ENCODE measurements around the gene CNN2. TPM values are rescaled to one million over a fixed set of nuclear protein-coding genes. Genes with fewer than 3 reads are reported as not detected.
A peak's percentile ranks its signal among the peaks of the same experiment; 100 is the strongest.
"Not testable (repeated sequence)": the region's sequence is repeated elsewhere in the genome, so short reads cannot be mapped to it uniquely, and the experiment has no call there.

The CNN2 gene
- total and polyA plus RNA-seq, 12 donors, result 33.0 to 117 (median 61.7) TPM

- H3K4me3 ChIP-seq, result peak within 1 kb of the TSS; percentile 54 to 91 (median 78)
- intact Hi-C loops (cut with DNase I), result loop anchor here in 5 of 10 donors (1.0 to 5.0 kb wide), 4 partner anchors 37 to 82 kb away; partner anchors contain the start of genes GPX4 (in 4 of the 5), POLR2E (in 1 of the 5) and WDR18 (in 1 of the 5)
- H3K4me1 ChIP-seq, result peaks cover 41 to 66% (median 58%) of the 10 kb centered on the region in 9 donors
- peak; percentile 88 to 94 (median 92) for ATAC-seq
- peak; percentile 97 for DNase-seq
- H3K27ac ChIP-seq, result peak within 1 kb of the TSS; percentile 86 to 97 (median 92)
- no peaks in the 10 kb centered on the region for H3K9me3 ChIP-seq
- 0% methylated on average over 61 to 68 of the region's 68 CpGs for WGBS, 2 donors
- peaks cover 0 to 9% (median 0%) of the 10 kb centered on the region in 9 donors for H3K36me3 ChIP-seq
- no peaks in the 10 kb centered on the region for H3K27me3 ChIP-seq
- no peak for TF ChIP-seq CTCF (IDR thresholded peaks at IDR 0.05)
Measured at GRCh38 chr19:1020868-1021425, 5.5 kb upstream of the CNN2 start, which contains the start of gene TMEM259. TMEM259 (minus strand) TSS chr19:1021123; CDS start chr19:1020996, 127 bp downstream.

GRCh38 chr19:1023883-1024188, 2.6 kb upstream of the CNN2 start:
- intact Hi-C loops (cut with DNase I), result loop anchor here in 4 of 10 donors (5.0 kb wide), 2 partner anchors 73 to 78 kb away; partner anchors contain the start of genes GPX4 (in 3 of the 4) and POLR2E (in 1 of the 4)
- WGBS, 2 donors, result 76 to 83% methylated on average over 5 of the region's 5 CpGs
- H3K4me1 ChIP-seq, result peaks cover 24 to 64% (median 47%) of the 10 kb centered on the region in 9 donors

GRCh38 chr19:1025080-1025479, 1.3 kb upstream of the CNN2 start:
- intact Hi-C loops (cut with DNase I), result loop anchor here in 1 of 10 donors (5.0 kb wide), 1 partner anchor 77 kb away; the partner anchor contains the start of gene GPX4
- not testable (repeated sequence) for DNase-seq, ATAC-seq, H3K9me3 ChIP-seq, H3K4me3 ChIP-seq, H3K27me3 ChIP-seq, H3K36me3 ChIP-seq
- H3K4me1 ChIP-seq, result peaks cover 14 to 62% (median 45%) of the 10 kb centered on the region in 9 donors
- 93 to 95% methylated on average over 6 of the region's 6 CpGs for WGBS, 2 donors
- peak overlapping the region in 4 of 10 donors; percentile 95 to 99 (median 98) for H3K27ac ChIP-seq

More at GRCh38 chr19:1023883-1024188, 2.6 kb upstream of the CNN2 start:
- peak overlapping the region in 4 of 10 donors; percentile 89 to 97 (median 91) for H3K27ac ChIP-seq
- not testable (repeated sequence) for DNase-seq, H3K4me3 ChIP-seq, ATAC-seq, H3K9me3 ChIP-seq, H3K36me3 ChIP-seq, H3K27me3 ChIP-seq

- WGBS, 2 donors, result 1 to 3% methylated on average over 35 to 36 of the region's 36 CpGs
- peak overlapping the region; percentile 86 to 99 (median 97) for H3K27ac ChIP-seq
- no peaks in the 10 kb centered on the region for H3K27me3 ChIP-seq
- H3K36me3 ChIP-seq, result peaks cover 0 to 27% (median 2%) of the 10 kb centered on the region in 9 donors
- intact Hi-C loops (cut with DNase I), result loop anchor here in 1 of 10 donors (5.0 kb wide), 1 partner anchor 75 kb away; the partner anchor contains the start of gene GPX4
- H3K4me1 ChIP-seq, result peaks cover 12 to 53% (median 41%) of the 10 kb centered on the region in 9 donors
- peak overlapping the region; percentile 63 to 97 (median 90) for H3K4me3 ChIP-seq
- no peaks in the 10 kb centered on the region for H3K9me3 ChIP-seq
- peak in 7 of 8 donors; percentile 0 to 15 (median 9) for ATAC-seq
- DNase-seq, result no peak
- TF ChIP-seq CTCF (IDR thresholded peaks at IDR 0.05), result no peak
Measured at GRCh38 chr19:1026783-1027649, 608 bp downstream of the CNN2 start.

GRCh38 chr19:1027650-1028061, 1.2 kb downstream of the CNN2 start:
- no peak for TF ChIP-seq CTCF (IDR thresholded peaks at IDR 0.05)
- Histone ChIP-seq H3K4me1 (peaks cover 12 to 46% (median 34%) of the 10 kb centered on the region in 9 donors), H3K4me3 (peak overlapping the region; percentile 63 to 97 (median 90)), H3K9me3 (no peaks in the 10 kb centered on the region), H3K27me3 (no peaks in the 10 kb centered on the region), H3K27ac (peak overlapping the region; percentile 50 to 99 (median 97)), H3K36me3 (peaks cover 0 to 33% (median 7%) of the 10 kb centered on the region in 9 donors)
- ATAC-seq (peak in 5 of 8 donors; percentile 4 to 13 (median 5)), DNase-seq (peak in 1 of 2 donors; percentile 22)
- 4 to 7% methylated on average over 15 to 16 of the region's 16 CpGs for WGBS, 2 donors
- intact Hi-C loops (cut with DNase I), result loop anchor here in 1 of 10 donors (5.0 kb wide), 1 partner anchor 75 kb away; the partner anchor contains the start of gene GPX4

Data from heart right ventricle (tissue), 16 donors.